HG02885 (cell line): ENCODE results near the gene SET.
"Not testable (repeated sequence)": the region's sequence is repeated elsewhere in the genome, so short reads cannot be mapped to it uniquely, and the experiment has no call there.

ENCODE experiments used
- ATAC-seq: cut with Tn5 transposase; IDR thresholded peaks from one replicate; pipeline ENCODE4 v1.9.1; 2021; ENCODE audit warnings: mild to moderate bottlenecking; ENCODE audit not compliant: unreplicated experiment, poor library complexity

SET gene

GRCh38 chr9:128685636-128686489 lies 3.2 kb upstream of the SET start:
- ATAC-seq: no peak

GRCh38 chr9:128687453-128687852 lies 1.6 kb upstream of the SET start:
- ATAC-seq: no peak

GRCh38 chr9:128689293-128689774 lies 312 bp downstream of the SET start:
- peak; percentile 29 for ATAC-seq

DNA sequence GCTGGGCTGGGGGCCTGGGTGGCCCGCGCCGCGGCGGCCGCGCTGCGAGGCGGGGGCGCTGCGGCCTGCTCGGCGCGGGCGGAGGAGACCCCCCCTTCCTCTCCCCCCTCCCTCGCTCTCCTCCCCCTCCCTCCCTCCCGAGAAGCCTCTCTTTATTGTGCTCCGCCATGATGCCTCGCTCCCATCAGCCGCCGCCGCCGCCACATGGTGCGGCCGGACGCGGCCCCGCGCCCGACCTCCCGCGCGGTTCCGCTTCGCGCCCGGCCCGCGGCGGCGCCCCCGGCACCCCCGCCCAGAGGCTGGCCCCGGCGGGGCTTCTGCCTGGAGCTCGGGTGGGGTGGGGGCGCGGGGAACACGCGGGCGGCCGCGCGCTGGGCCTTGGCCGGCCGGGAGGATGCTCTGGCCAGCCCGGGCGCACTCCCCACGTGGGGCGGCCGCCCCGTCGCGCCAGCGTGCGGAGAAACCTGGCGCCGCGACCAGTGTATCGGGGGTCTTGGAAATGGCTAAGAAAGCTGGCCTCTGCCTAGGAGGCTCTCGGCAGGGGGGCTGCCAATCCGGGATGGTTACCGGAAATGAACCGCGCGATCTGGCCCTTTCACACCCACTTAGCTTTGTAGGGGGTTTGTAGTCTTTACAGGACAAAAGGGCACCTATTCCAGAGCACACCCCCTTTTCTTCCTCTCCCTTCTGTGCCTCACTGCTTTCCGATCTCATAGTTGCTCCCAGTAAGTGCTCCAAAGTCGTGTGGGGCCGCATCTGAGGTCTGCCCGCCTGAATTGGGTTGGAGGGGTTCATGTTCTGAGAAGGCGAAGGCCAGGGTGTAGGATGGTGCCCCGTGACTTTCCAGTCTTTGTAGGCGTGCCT lies 1.0 kb downstream of the SET start:
- no peak for ATAC-seq

- ATAC-seq: no peak
Observed at GRCh38 chr9:128690684-128691034, 1.6 kb downstream of the SET start.

- not testable (repeated sequence) for ATAC-seq
Observed at GRCh38 chr9:128693738-128694137, 4.7 kb downstream of the SET start.

DNA sequence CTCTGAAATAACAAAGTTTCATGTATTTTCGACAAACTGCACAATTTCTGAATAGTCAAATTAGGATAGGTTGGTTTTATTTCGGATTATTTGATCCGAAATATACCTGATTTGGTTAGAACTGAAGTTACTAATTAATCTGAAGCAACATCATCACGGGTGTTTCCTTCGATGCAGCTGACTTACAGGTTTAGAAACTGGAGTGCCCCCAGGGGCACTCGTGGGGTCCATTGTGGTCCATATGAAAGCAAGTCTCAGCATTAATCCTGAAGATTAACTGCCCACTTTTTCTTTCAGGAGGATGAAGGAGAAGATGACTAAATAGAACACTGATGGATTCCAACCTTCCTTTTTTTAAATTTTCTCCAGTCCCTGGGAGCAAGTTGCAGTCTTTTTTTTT lies 5.3 kb downstream of the SET start:
- no peak for ATAC-seq

DNA sequence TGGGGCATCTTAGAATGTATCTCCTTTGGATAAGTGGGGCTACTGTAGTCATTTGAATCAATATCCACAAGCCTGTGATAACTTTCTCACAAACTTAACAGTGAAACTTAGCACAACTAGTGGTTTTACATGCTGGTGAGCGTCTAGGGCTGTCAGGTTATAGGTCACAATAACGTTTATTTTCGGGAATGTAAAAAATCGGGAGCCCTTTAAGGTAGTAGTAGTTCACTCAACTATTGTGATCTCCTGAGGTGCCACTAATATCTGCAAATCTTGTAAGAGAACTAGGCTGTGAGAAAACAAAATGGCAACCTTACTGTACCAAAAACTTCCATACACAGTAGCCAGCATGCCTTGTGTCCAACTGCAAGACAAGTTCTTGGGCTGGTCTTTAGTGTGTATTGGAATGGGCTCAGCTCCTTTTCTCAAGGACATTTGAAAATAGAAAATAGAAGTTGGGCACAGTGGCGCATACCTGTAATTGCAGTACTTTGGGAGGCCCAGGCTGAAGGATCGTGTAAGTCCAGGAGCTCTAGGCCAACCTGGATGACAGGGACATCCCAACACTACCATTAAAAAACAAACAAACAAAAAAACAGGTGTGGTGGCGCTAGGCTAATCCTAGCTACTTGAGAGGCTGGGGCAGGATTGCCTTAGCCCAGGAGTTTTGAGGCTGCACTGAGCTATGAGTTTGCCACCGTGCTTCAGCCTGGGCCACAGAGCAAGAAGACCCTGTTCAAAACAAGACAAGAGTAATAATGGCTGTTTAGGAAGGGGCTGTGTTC lies 8.1 kb downstream of the SET start:
- no peak for ATAC-seq

DNA sequence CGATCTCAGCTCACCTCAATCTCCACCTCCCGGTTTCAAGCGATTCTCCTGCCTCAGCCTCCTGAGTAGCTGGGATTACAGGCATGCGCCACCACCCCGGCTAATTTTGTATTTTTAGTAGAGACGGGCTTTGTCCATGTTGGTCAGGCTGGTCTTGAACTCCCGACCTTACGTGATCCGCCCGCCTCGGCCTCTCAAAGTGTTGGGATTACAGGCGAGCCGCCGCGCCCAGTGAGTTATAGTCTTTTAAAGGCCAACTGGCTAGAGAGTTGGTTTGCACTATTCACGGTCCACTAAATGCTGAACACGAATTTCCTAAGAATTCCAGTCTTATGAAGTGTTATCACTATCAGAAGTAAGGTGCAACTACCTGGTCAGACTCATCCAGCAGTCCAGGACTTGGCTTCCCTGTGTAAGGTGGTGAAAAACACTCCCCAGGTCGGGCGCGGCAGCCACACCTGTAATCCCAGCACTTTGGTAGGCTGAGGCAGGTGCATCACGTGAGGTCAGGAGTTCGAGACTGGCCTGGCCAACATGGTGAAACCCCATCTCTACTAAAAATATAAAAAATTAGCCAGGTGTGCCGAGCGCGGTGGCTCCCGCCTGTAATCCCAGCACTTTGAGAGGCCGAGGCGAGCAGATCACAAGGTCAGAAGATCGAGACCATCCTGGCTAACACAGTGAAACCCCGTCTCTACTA lies 10.2 kb downstream of the SET start:
- ATAC-seq: not testable (repeated sequence)

DNA sequence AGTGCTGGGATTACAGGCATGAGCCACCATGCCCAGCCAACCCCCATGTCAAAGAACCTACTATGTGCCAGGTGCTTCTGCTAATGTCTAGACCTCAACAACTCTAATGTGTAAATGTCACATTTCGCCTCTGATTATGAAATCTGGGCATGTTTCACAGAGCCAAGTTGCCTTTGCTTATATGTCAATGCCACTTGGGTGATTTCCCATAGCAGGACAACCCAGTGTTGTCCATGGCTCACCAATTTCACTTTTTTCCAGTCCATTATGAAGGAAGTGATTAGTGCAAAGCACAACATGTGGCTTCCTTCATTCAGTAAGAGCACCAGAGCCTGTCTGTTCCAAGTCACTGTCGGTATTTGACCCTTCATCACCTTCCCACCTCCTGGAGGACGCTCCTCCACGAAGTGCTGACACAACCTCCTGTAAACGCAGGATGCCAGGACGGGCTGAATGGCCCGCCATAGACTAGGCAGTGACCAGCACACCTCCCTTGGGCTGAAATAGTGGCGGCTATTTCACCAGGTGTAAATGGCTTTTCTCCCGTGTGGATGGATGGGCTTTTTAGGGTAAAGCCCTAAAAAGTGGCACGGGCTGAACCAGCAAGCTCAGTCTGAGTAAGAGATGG lies 12.3 kb downstream of the SET start:
- ATAC-seq: no peak

DNA sequence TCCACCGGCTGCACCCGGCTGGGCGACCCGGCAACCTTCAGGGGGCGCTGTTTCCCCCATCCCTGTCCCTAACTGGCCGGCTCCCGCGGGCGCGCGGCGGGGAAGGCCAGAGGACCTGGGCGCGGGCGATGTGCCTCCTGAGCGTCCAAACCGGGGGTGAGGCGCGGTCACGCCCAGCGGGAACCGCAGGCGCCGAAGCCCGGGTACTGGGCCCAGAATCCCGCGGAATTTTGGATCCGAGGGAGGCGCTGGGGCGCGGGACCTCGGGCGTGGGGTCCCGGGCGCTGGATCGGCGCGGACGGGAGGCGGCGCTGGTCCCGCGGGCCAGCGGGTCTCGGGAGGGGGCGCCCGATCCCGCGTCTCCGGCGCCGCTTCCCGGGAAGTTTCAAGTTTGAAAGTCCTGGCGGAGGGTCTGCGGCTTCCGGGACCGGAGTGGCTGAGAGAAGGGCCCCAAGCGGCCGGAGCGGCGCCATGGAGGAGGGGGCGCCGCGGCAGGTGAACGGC lies 13.5 kb downstream of the SET start, which contains the start of gene PKN3:
Gene PKN3 (plus strand): TSS at position 59 of the 504 bp plus-strand sequence. CDS start 413 bp downstream, at position 472.
- ATAC-seq: peak; percentile 78

GRCh38 chr9:128702949-128703615 lies 14.1 kb downstream of the SET start:
- no peak for ATAC-seq

- ATAC-seq: no peak
Observed at GRCh38 chr9:128703616-128704355, 14.8 kb downstream of the SET start.

DNA sequence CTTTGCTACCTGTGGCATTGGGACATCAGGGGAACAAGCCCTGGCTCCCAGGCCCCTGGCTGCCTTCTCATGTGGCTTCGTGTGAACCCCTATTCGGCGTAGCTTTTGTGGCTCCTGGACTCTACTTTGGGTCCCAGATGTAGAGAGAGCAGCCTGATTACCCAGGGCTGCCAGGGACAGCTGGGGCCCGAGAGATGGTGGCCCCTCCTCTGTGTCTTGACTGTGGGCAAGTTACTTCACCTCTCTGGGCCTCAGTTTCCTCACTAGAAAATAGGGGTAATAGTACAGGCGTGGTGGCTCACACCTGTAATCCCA lies 15.3 kb downstream of the SET start:
- no peak for ATAC-seq

DNA sequence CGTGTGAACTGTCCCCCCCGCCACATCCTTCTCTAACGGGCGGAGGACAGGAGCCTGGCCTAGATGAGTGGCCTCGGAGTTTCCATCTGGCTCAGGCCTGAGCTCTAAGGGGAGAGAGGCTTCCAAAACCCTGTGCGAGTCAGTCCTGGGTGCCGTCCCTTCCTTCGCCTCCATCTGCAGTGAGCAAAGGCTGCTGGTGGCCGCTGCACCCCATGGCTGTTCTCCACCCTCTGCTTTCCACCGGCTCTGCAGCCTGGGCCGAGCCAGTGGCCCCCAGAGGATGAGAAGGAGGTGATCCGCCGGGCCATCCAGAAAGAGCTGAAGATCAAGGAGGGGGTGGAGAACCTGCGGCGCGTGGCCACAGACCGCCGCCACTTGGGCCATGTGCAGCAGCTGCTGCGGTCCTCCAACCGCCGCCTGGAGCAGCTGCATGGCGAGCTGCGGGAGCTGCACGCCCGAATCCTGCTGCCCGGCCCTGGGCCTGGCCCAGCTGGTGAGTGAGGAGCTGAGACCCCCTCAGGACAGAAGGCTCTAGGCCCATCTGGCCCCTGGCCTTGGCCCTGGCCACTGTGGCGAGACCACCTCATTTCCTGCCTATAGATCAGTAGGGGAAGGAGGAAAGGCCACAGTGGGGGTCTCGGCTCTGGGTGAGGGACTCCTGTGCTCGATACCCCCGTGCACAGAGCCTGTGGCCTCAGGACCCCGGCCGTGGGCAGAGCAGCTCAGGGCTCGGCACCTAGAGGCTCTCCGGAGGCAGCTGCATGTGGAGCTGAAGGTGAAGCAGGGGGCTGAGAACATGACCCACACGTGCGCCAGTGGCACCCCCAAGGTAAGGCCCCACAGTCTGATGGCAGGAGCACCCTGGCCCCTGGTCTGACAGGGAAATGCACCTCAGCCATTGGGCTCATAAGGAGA lies 16.3 kb downstream of the SET start:
- no peak for ATAC-seq

GRCh38 chr9:128706045-128706444 lies 17.0 kb downstream of the SET start:
- ATAC-seq: no peak
